OCI-LY7 (cell line): ENCODE measurements around the gene TSSK6. TPM values are rescaled to one million over a fixed set of nuclear protein-coding genes. Genes with fewer than 3 reads are reported as not detected.

Experiments used
- BruUV-seq: library from RNA; stranded (reverse); fragments of 400-500 nt; replicated peaks from 2 replicates; lab custom pipeline; 2021; lab: Mats Ljungman, UMichigan
- CTCF ChIA-PET: fragments of 300-600 bp; sonication (Branson Sonifier 250); formaldehyde crosslinking; loops from one replicate; lab custom pipeline; 2022; ENCODE audit warnings: antibody characterized with exemption; ENCODE audit not compliant: unreplicated experiment; lab: Charles Lee
- POLR2A ChIA-PET: fragments of 300-600 bp; sonication (Branson Sonifier 250); formaldehyde crosslinking; loops from one replicate; lab custom pipeline; 2022; ENCODE audit warnings: antibody characterized with exemption; lab: Charles Lee
- DNase-seq: peaks from one replicate; pipeline ENCODE4 v3.0.0-alpha.2; 2015; ENCODE audit warnings: low spot score
- H2AFZ ChIP-seq: fragments of 200-600 bp; sonication (generic), shearing (Covaris generic); 2 replicates; pipeline ENCODE4 v1.6.1; 2014; ENCODE audit warnings: mild to moderate bottlenecking, antibody characterized with exemption, low read length, moderate library complexity
- H3K27ac ChIP-seq: fragments of 200-600 bp; sonication (generic); 2 replicates; pipeline ENCODE4 v1.5.1; 2014; ENCODE audit warnings: mixed run types, low read depth, mild to moderate bottlenecking, moderate library complexity, low read length, inconsistent platforms; ENCODE audit not compliant: poor library complexity, severe bottlenecking
- H3K36me3 ChIP-seq: fragments of 200-600 bp; sonication (generic); 2 replicates; pipeline ENCODE4 v1.6.1; 2014; ENCODE audit warnings: mild to moderate bottlenecking, antibody characterized with exemption, low read length, moderate library complexity, mixed read lengths; ENCODE audit not compliant: insufficient read depth
- H3K4me1 ChIP-seq: fragments of 200-600 bp; sonication (generic); 2 replicates; pipeline ENCODE4 v1.5.1; 2014; ENCODE audit warnings: mild to moderate bottlenecking, low read length; ENCODE audit not compliant: insufficient read depth, poor library complexity, severe bottlenecking
- H3K4me2 ChIP-seq: fragments of 200-600 bp; sonication (generic); 2 replicates; pipeline ENCODE4 v1.6.1; 2014; ENCODE audit warnings: mild to moderate bottlenecking, low read length
- H3K4me3 ChIP-seq: fragments of 200-600 bp; sonication (generic); 2 replicates; pipeline ENCODE4 v1.5.1; 2014; ENCODE audit warnings: mild to moderate bottlenecking, low read depth, low read length; ENCODE audit not compliant: poor library complexity, severe bottlenecking
- H3K79me2 ChIP-seq: fragments of 200-600 bp; sonication (generic); 2 replicates; pipeline ENCODE4 v1.6.1; 2016; ENCODE audit warnings: low read depth, mild to moderate bottlenecking, low read length, moderate library complexity, mixed read lengths; ENCODE audit not compliant: insufficient read depth
- H3K9me2 ChIP-seq: fragments of 200-600 bp; sonication (generic); 2 replicates; pipeline ENCODE4 v1.6.1; 2016; ENCODE audit warnings: mild to moderate bottlenecking, low read length, mixed read lengths; ENCODE audit not compliant: insufficient read depth
- H3K9me3 ChIP-seq: fragments of 200-600 bp; sonication (generic); 2 replicates; pipeline ENCODE4 v1.6.1; 2014; ENCODE audit warnings: mild to moderate bottlenecking, mixed run types, low read length, mixed read lengths
- H4K20me1 ChIP-seq: fragments of 200-600 bp; sonication (generic); 2 replicates; pipeline ENCODE4 v1.6.1; 2014; ENCODE audit warnings: mild to moderate bottlenecking, antibody characterized with exemption, low read length, moderate library complexity, mixed read lengths; ENCODE audit not compliant: insufficient read depth
- EZH2phosphoT487 ChIP-seq: fragments of 200-600 bp; sonication (generic); IDR thresholded peaks from 2 replicates; pipeline ENCODE4 v1.6.1; 2018; ENCODE audit warnings: low read depth, borderline replicate concordance, mild to moderate bottlenecking, mixed run types, antibody characterized with exemption, low read length, moderate library complexity, mixed read lengths
- intact Hi-C: fragments of 100-400 bp; cut with micrococcal nuclease; formaldehyde crosslinking; loops from one replicate; pipeline ENCODE4 v1.10.0; 2022; ENCODE audit not compliant: unreplicated experiment
- total RNA-seq, 2 experiments: library from RNA; depleted of rRNA in 1 of 2; stranded (reverse); fragments of >200 nt in 1 of 2; shearing (Covaris generic) in 1 of 2; gene quantifications; 2 replicates each; pipeline ENCODE4 v1.2.3, GENCODE V29; 2014 to 2022
- TF ChIP-seq, protein P1 (sequence below): fragments of 200-600 bp; sonication (generic); conservative IDR thresholded peaks from 2 replicates; pipeline ENCODE4 v1.5.1; 2014; ENCODE audit warnings: mild to moderate bottlenecking, antibody characterized with exemption, low read length, moderate library complexity, mixed read lengths

The TSSK6 gene
- total RNA-seq, 2 experiments from 2014 or later = 6.4 to 10.5 TPM

DNA sequence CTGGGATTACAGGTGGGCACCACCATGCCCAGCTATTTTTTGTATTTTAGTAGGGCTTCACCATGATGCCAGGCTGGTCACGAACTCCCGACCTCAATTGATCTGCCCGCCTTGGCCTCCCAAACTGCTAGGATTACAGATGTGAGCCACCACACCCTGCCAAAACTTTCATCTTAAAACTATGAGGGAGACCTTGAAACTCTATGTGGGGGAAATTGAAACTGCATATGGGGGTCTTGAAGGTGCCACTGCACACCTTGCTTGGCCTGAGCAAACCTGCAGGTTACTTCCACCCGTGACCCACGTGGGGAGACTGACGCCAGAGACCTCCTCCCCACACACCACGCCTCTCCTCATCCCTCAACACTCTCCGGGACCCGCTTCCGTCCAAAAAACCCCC lies 38.3 kb upstream of the TSSK6 start:
- ChIA-PET POLR2A (interaction anchor here (0.6 kb wide), 1 partner anchor 161 kb away, joined by 4 read pairs; no protein-coding TSS in a partner anchor), CTCF (interaction anchor here (1.0 kb wide), 1 partner anchor 29 kb away, joined by 3 read pairs; no protein-coding TSS in a partner anchor)
- Histone ChIP-seq H3K9me2 (no peaks in the 10 kb centered on the region), H3K36me3 (no peaks in the 10 kb centered on the region), H3K4me1 (no peaks in the 10 kb centered on the region), H3K9me3 (no peaks in the 10 kb centered on the region), H3K4me2 (no peak overlapping the region), H3K27ac (no peak overlapping the region), H3K79me2 (no peaks in the 10 kb centered on the region), H2AFZ (no peak overlapping the region), H4K20me1 (no peaks in the 10 kb centered on the region), H3K4me3 (no peak overlapping the region)
- DNase-seq = no peak
- intact Hi-C loops = no loop called here
- no TSS peak for BruUV-seq
- TF ChIP-seq, protein P1, sequence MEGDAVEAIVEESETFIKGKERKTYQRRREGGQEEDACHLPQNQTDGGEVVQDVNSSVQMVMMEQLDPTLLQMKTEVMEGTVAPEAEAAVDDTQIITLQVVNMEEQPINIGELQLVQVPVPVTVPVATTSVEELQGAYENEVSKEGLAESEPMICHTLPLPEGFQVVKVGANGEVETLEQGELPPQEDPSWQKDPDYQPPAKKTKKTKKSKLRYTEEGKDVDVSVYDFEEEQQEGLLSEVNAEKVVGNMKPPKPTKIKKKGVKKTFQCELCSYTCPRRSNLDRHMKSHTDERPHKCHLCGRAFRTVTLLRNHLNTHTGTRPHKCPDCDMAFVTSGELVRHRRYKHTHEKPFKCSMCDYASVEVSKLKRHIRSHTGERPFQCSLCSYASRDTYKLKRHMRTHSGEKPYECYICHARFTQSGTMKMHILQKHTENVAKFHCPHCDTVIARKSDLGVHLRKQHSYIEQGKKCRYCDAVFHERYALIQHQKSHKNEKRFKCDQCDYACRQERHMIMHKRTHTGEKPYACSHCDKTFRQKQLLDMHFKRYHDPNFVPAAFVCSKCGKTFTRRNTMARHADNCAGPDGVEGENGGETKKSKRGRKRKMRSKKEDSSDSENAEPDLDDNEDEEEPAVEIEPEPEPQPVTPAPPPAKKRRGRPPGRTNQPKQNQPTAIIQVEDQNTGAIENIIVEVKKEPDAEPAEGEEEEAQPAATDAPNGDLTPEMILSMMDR = no peak
- no peak for TF ChIP-seq EZH2phosphoT487

DNA sequence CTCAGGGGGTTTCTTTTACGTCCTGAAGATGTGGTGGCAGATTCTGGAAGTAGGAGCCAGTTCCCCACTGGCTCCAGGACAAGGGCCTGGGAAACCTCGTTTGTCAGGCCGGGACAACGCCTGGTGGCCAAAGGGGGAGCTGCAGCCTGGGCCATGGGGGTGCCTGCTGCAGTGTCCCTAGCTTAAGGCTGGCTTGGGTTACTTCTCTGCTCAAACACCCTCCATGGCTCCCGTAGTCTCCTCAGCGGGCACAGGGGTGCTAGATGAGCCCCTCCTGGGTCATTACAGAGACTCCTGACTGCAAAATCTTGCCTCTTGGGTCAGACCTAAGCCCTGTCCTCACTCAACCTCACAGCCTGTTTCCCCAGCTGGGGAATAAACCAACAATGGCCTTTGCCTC lies 37.5 kb upstream of the TSSK6 start:
- CTCF ChIA-PET = interaction anchor here (0.5 to 0.6 kb wide), 2 partner anchors 23 to 184 kb away, joined by 3 read pairs; no protein-coding TSS in a partner anchor
- H3K4me2 ChIP-seq = no peak overlapping the region
- no peak overlapping the region for H3K4me3 ChIP-seq
- BruUV-seq = no TSS peak
- H3K36me3 ChIP-seq = no peaks in the 10 kb centered on the region
- intact Hi-C loops = no loop called here
- no peaks in the 10 kb centered on the region for H4K20me1 ChIP-seq
- DNase-seq = peak; percentile 19
- TF ChIP-seq, protein P1 = peak; percentile 46
- TF ChIP-seq EZH2phosphoT487 = no peak
- no peak overlapping the region for H3K27ac ChIP-seq
- H3K79me2 ChIP-seq = no peaks in the 10 kb centered on the region
- no peak overlapping the region for H2AFZ ChIP-seq
- no peaks in the 10 kb centered on the region for H3K9me3 ChIP-seq
- POLR2A ChIA-PET = interaction anchor here (0.6 kb wide), 2 partner anchors 12 to 151 kb away, joined by 3 to 4 read pairs; no protein-coding TSS in a partner anchor
- no peaks in the 10 kb centered on the region for H3K9me2 ChIP-seq
- no peaks in the 10 kb centered on the region for H3K4me1 ChIP-seq

- BruUV-seq = no TSS peak
- H3K4me3 ChIP-seq = no peak overlapping the region
- TF ChIP-seq EZH2phosphoT487 = no peak
- TF ChIP-seq, protein P1 = no peak
- POLR2A ChIA-PET = interaction anchor here (0.5 kb wide), 1 partner anchor 383 kb away, joined by 5 read pairs; no protein-coding TSS in a partner anchor
- H3K9me2 ChIP-seq = no peaks in the 10 kb centered on the region
- no peaks in the 10 kb centered on the region for H3K9me3 ChIP-seq
- H3K4me2 ChIP-seq = no peak overlapping the region
- intact Hi-C loops = no loop called here
- H3K4me1 ChIP-seq = no peaks in the 10 kb centered on the region
- H2AFZ ChIP-seq = no peak overlapping the region
- H3K27ac ChIP-seq = no peak overlapping the region
- H4K20me1 ChIP-seq = no peaks in the 10 kb centered on the region
- no peaks in the 10 kb centered on the region for H3K79me2 ChIP-seq
- CTCF ChIA-PET = no interaction called here
- H3K36me3 ChIP-seq = no peaks in the 10 kb centered on the region
- no peak for DNase-seq
Measured at GRCh38 chr19:19551853-19552192, 36.5 kb upstream of the TSSK6 start.
